RWPE2 (cell line): Measurements from ENCODE around the gene GPR84.

Source experiments
- ATAC-seq: fragments of 200-7000 bp; cut with Tn5 transposase; 3 replicates; pipeline ENCODE4 v1.9.1; 2021; ENCODE audit warnings: low read depth
- DNase-seq: peaks from one replicate; pipeline ENCODE4 v3.0.0-alpha.2; 2020; ENCODE audit warnings: low spot score
- H3K27ac ChIP-seq: fragments of 450-650 bp; 2 replicates; pipeline ENCODE4 v1.5.1; 2017; ENCODE audit warnings: mild to moderate bottlenecking; ENCODE audit not compliant: poor library complexity, severe bottlenecking
- H3K27me3 ChIP-seq: fragments of 250-450 bp; sonication (Bioruptor Pico); 2 replicates; pipeline ENCODE4 v1.5.1; 2021; ENCODE audit warnings: mild to moderate bottlenecking, moderate library complexity; ENCODE audit not compliant: insufficient read depth, poor library complexity, severe bottlenecking
- H3K36me3 ChIP-seq: fragments of 250-450 bp; sonication (Bioruptor Pico); 2 replicates; pipeline ENCODE4 v1.5.1; 2020; ENCODE audit warnings: low read depth, mild to moderate bottlenecking, moderate library complexity
- H3K4me1 ChIP-seq: fragments of 250-450 bp; sonication (Bioruptor Pico); 2 replicates; pipeline ENCODE4 v1.5.1; 2021; ENCODE audit warnings: mild to moderate bottlenecking, moderate library complexity; ENCODE audit not compliant: insufficient read depth, poor library complexity, severe bottlenecking
- H3K4me3 ChIP-seq: fragments of 250-450 bp; sonication (Bioruptor Pico); 2 replicates; pipeline ENCODE4 v1.5.1; 2021; ENCODE audit warnings: mild to moderate bottlenecking, moderate library complexity; ENCODE audit not compliant: severe bottlenecking
- H3K9me3 ChIP-seq: fragments of 250-450 bp; sonication (Bioruptor Pico); 2 replicates; pipeline ENCODE4 v1.5.1; 2021; ENCODE audit warnings: mild to moderate bottlenecking, moderate library complexity; ENCODE audit not compliant: severe bottlenecking
- TF ChIP-seq, protein P1 (sequence below): fragments of 450-650 bp; IDR thresholded peaks from one replicate; pipeline ENCODE4 v1.5.1; 2017; ENCODE audit warnings: mild to moderate bottlenecking, moderate library complexity; ENCODE audit not compliant: poor library complexity, severe bottlenecking

GPR84 gene

DNA sequence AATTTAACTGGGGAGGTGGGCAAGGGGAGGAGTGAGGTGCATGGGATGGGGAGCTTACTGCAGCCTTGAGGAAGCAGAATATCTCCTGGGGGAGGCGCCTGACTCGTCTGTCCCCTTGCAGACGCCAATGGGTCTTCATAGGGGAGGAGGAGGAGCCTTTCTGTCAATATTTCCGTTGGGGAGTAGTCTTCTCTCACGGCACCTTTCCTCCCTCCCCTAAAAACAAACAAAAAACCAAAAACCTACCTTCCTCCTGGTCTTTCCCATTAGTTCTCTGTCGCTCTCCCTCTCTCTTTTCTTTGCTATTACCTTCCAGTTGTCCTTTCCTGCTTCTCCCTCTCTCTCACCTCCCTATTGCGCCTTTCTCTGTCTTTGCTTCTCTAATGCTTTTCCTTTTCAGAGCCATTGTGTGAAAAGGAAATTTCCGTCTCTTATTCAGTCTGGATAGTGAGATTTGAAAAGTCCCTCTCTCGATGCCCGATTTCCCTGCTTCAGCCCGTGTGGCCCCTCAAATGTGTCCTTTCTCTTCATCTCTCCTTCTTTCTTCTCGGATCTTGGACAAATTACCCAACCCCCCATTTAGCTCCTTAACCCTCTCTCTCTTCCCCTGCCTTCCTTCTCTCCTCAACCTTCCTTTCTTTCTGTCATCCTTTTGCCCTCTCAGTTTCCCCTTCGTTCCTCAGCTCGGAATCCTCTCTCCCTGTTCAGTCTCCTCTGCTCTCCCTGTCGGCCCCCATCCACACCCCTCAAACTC is 5.9 kb downstream of the GPR84 start:
- TF ChIP-seq, protein P1, sequence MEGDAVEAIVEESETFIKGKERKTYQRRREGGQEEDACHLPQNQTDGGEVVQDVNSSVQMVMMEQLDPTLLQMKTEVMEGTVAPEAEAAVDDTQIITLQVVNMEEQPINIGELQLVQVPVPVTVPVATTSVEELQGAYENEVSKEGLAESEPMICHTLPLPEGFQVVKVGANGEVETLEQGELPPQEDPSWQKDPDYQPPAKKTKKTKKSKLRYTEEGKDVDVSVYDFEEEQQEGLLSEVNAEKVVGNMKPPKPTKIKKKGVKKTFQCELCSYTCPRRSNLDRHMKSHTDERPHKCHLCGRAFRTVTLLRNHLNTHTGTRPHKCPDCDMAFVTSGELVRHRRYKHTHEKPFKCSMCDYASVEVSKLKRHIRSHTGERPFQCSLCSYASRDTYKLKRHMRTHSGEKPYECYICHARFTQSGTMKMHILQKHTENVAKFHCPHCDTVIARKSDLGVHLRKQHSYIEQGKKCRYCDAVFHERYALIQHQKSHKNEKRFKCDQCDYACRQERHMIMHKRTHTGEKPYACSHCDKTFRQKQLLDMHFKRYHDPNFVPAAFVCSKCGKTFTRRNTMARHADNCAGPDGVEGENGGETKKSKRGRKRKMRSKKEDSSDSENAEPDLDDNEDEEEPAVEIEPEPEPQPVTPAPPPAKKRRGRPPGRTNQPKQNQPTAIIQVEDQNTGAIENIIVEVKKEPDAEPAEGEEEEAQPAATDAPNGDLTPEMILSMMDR: no peak
- ATAC-seq (no peak), DNase-seq (no peak)
- H3K9me3 ChIP-seq: no peaks in the 10 kb centered on the region
- peaks cover 9% of the 10 kb centered on the region for H3K4me1 ChIP-seq
- H3K36me3 ChIP-seq: no peaks in the 10 kb centered on the region
- H3K27me3 ChIP-seq: no peaks in the 10 kb centered on the region
- H3K27ac ChIP-seq: peak overlapping the region; percentile 69
- H3K4me3 ChIP-seq: peak overlapping the region; percentile 39

DNA sequence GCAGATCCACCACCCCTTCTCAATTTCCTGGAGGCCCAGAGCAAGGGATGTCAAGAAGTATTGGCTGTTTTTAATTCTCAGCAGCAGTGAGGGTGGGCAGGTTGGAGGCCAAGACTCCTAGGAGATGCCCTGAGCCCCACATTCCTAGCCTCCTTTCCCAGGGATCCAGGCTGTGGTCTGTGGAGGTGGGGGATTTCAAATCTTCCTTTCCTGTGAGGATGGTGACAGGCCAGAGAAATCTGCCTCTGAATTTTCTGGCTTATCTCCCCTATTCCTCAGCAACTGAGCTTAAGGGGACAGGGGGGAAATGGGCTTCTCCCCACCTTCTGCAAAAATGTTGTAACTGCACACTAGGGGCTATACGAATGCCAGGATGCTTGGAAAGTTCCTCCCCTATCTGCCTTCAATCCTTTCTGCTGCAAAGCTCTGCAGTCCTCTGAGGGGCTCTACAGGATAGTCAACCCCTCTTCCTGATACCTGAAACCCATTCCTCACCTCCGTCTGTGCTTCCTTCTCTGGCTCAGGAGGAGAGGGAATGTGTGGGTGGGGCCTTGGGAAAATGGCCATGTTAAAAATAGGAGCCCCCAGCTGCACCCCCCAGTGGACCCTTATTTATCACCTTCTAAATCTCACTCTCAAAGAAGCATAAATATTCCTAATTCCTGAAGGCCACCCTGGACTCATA is 6.6 kb downstream of the GPR84 start:
- Histone ChIP-seq H3K27ac (peak overlapping the region; percentile 69), H3K27me3 (no peaks in the 10 kb centered on the region), H3K9me3 (no peaks in the 10 kb centered on the region), H3K4me1 (peaks cover 9% of the 10 kb centered on the region), H3K36me3 (no peaks in the 10 kb centered on the region), H3K4me3 (no peak overlapping the region)
- DNase-seq (no peak), ATAC-seq (no peak)
- TF ChIP-seq, protein P1: no peak

DNA sequence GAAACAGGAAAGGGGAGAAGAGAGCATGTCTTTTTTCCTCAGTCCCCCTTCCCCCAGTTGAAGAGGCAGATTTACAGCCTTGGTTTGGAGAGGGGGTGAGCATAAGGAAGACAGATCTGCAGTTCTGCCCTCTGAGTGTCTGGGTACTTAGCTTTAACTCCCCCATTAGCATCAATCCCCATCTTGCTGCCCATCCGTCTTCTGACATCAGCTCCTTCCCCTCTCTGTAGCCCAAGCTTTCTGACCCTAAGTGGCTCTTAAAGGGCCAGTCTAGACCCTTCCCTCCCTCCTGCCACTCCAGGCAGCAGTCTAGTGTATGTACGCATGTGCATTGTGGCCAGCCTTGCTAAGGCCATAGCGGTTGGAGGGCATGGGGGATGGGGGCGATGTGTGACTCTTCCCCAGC is 7.3 kb downstream of the GPR84 start:
- no peaks in the 10 kb centered on the region; the same call in 1 of the 2 replicates for H3K36me3 ChIP-seq
- H3K4me3 ChIP-seq: no peak overlapping the region
- H3K4me1 ChIP-seq: peaks cover 9% of the 10 kb centered on the region
- H3K27ac ChIP-seq: no peak overlapping the region
- no peak for ATAC-seq
- DNase-seq: no peak
- H3K27me3 ChIP-seq: no peaks in the 10 kb centered on the region
- no peaks in the 10 kb centered on the region for H3K9me3 ChIP-seq
- TF ChIP-seq, protein P1: no peak

DNA sequence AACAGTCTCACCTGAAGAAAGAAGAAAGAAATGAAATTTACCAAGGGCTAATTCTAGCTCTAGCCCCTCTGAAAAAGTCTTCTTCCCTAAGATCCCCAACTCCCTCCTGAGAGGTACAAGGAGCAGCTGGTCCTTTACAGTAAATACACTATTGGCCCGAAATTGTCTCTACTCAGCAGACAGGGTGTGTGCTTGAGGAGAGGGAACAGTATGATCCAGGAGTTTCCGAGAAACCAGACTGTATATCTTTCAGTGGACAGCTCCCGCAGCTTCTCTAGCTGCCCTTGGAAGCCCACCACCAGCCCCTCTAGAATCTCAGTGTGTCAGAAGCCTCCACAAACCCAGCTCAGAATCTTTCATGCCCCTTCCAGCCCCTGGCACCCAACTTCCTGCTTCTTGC is 8.1 kb downstream of the GPR84 start:
- DNase-seq: no peak
- no peak for ATAC-seq
- Histone ChIP-seq H3K4me3 (no peak overlapping the region), H3K9me3 (no peaks in the 10 kb centered on the region), H3K36me3 (peaks cover 7% of the 10 kb centered on the region), H3K27ac (no peak overlapping the region), H3K4me1 (peaks cover 9% of the 10 kb centered on the region), H3K27me3 (no peaks in the 10 kb centered on the region)
- TF ChIP-seq, protein P1: no peak
